ENCODE data around the gene PLOD3. TPM values are rescaled to one million over a fixed set of nuclear protein-coding genes. Genes with fewer than 3 reads are reported as not detected.
A peak's percentile ranks its signal among the peaks of the same experiment; 100 is the strongest.

The PLOD3 gene
- total RNA-seq, 1 donor from 2014 or later: 38.3 TPM

- peak; percentile 42 to 46 for DNase-seq (ENCODE audit: low read depth in 2 of 2)
Measured at GRCh38 chr7:101239191-101239950, 22.0 kb upstream of the PLOD3 start.

- no peak for DNase-seq (ENCODE audit: low read depth in 2 of 2)
Measured at GRCh38 chr7:101238226-101239182, 21.1 kb upstream of the PLOD3 start.

GRCh38 chr7:101237206-101238067 lies 20.1 kb upstream of the PLOD3 start, which contains the start of gene CLDN15:
TSS of gene CLDN15 (minus strand) at chr7:101237802. CDS start at chr7:101237581, 221 bp downstream.
- DNase-seq (ENCODE audit: low read depth in 2 of 2): peak in 1 of 2 donors; percentile 73

- peak in 1 of 2 donors; percentile 0 for DNase-seq (ENCODE audit: low read depth in 2 of 2)
Measured at GRCh38 chr7:101236292-101236835, 19.0 kb upstream of the PLOD3 start.

GRCh38 chr7:101235522-101235921 lies 18.1 kb upstream of the PLOD3 start:
- DNase-seq (ENCODE audit: low read depth in 2 of 2): no peak

- DNase-seq (ENCODE audit: low read depth in 2 of 2): peak; percentile 31 to 39
Measured at GRCh38 chr7:101235050-101235449, 17.7 kb upstream of the PLOD3 start.

GRCh38 chr7:101234636-101235035 lies 17.3 kb upstream of the PLOD3 start:
- no peak for DNase-seq (ENCODE audit: low read depth in 2 of 2)

- no peak for DNase-seq (ENCODE audit: low read depth in 2 of 2)
Measured at GRCh38 chr7:101233907-101234547, 16.6 kb upstream of the PLOD3 start.

GRCh38 chr7:101232141-101232850 lies 14.9 kb upstream of the PLOD3 start:
- no peak for DNase-seq (ENCODE audit: low read depth in 2 of 2)

GRCh38 chr7:101231644-101232043 lies 14.3 kb upstream of the PLOD3 start:
- peak in 1 of 2 donors; percentile 26 for DNase-seq (ENCODE audit: low read depth in 2 of 2)

- DNase-seq (ENCODE audit: low read depth in 2 of 2): no peak
Measured at GRCh38 chr7:101226721-101227120, 9.3 kb upstream of the PLOD3 start.

- no peak for DNase-seq (ENCODE audit: low read depth in 2 of 2)
Measured at GRCh38 chr7:101225650-101226049, 8.3 kb upstream of the PLOD3 start.

GRCh38 chr7:101223528-101223927 lies 6.1 kb upstream of the PLOD3 start:
- DNase-seq (ENCODE audit: low read depth in 2 of 2): no peak

GRCh38 chr7:101222275-101222830 lies 5.0 kb upstream of the PLOD3 start:
- no peak for DNase-seq (ENCODE audit: low read depth in 2 of 2)

GRCh38 chr7:101220295-101220694 lies 2.9 kb upstream of the PLOD3 start:
- no peak for DNase-seq (ENCODE audit: low read depth in 2 of 2)

- DNase-seq (ENCODE audit: low read depth in 2 of 2): no peak
Measured at GRCh38 chr7:101218236-101219125, 1.1 kb upstream of the PLOD3 start.

- DNase-seq (ENCODE audit: low read depth in 2 of 2): no peak
Measured at GRCh38 chr7:101216860-101217387, 457 bp downstream of the PLOD3 start.

All from lung microvascular endothelial cell (primary cell).